Measurements from ENCODE around the gene MAP4K2. TPM values are rescaled to one million over a fixed set of nuclear protein-coding genes. Genes with fewer than 3 reads are reported as not detected.

Gene MAP4K2
- total RNA-seq, 4 donors from 2014 or later: 35.5 to 77.8 (median 37.5) TPM

GRCh38 chr11:64844330-64845128, 41.5 kb upstream of the MAP4K2 start, which contains the start of gene CDC42BPG:
CDC42BPG (minus strand) TSS chr11:64844653; CDS start chr11:64844569, 84 bp downstream.
- peak; percentile 92 to 94 for DNase-seq
- Histone ChIP-seq H3K4me3 (replicated peaks in 1 of 3) (peak within 1 kb of the TSS; percentile 24 to 69 (median 33)), H3K36me3 (no peaks in the 10 kb centered on the region), H3K27ac (peak within 1 kb of the TSS in 2 of 3 donors; percentile 13 to 61), H3K27me3 (no peaks in the 10 kb centered on the region), H3K4me1 (peaks cover 16 to 21% of the 10 kb centered on the region in 2 donors), H3K9me3 (no peaks in the 10 kb centered on the region)
- TF ChIP-seq POLR2A (IDR thresholded peaks at IDR 0.05) (peak in 1 of 2 donors; percentile 57), CTCF (IDR thresholded peaks at IDR 0.05) (peak; percentile 10 to 70 (median 48))
- intact Hi-C loops (cut with DNase I): loop anchor here (10.0 kb wide), 1 partner anchor 180 kb away; the partner anchor contains the start of gene SNX15
- 3 to 12% methylated on average over 5 to 12 of the region's 96 CpGs for WGBS, 2 donors

- Histone ChIP-seq H3K9me3 (no peaks in the 10 kb centered on the region), H3K36me3 (peaks cover under 1 to 7% of the 10 kb centered on the region in 2 donors), H3K27ac (peak overlapping the region in 1 of 3 donors; percentile 27), H3K4me3 (replicated peaks in 1 of 3) (peak overlapping the region; percentile 24 to 69 (median 33)), H3K4me1 (peaks cover 16 to 21% of the 10 kb centered on the region in 2 donors), H3K27me3 (no peaks in the 10 kb centered on the region)
- DNase-seq: no peak
- 32 to 37% methylated on average over 22 to 26 of the region's 27 CpGs for WGBS, 2 donors
- TF ChIP-seq POLR2A (IDR thresholded peaks at IDR 0.05): no peak
- TF ChIP-seq CTCF (IDR thresholded peaks at IDR 0.05): no peak
- intact Hi-C loops (cut with DNase I): loop anchor here (10.0 kb wide), 1 partner anchor 181 kb away; the partner anchor contains the start of gene SNX15
These were observed 40.8 kb upstream of the MAP4K2 start for GRCh38 chr11:64843686-64844329.

- peak overlapping the region in 1 of 3 donors; percentile 27 for H3K27ac ChIP-seq
- WGBS, 2 donors: 65 to 66% methylated on average over 9 to 10 of the region's 19 CpGs
- no peaks in the 10 kb centered on the region for H3K27me3 ChIP-seq
- TF ChIP-seq CTCF (IDR thresholded peaks at IDR 0.05) (no peak), POLR2A (IDR thresholded peaks at IDR 0.05) (no peak)
- no peaks in the 10 kb centered on the region for H3K9me3 ChIP-seq
- intact Hi-C loops (cut with DNase I): loop anchor here (10.0 kb wide), 1 partner anchor 182 kb away; the partner anchor contains the start of gene SNX15
- peak overlapping the region in 2 of 3 donors; percentile 33 to 69 for H3K4me3 ChIP-seq (replicated peaks in 1 of 3)
- peak; percentile 58 to 65 for DNase-seq
- H3K36me3 ChIP-seq: peaks cover 7 to 9% of the 10 kb centered on the region in 2 donors
- H3K4me1 ChIP-seq: peaks cover 16 to 21% of the 10 kb centered on the region in 2 donors
These were observed 40.1 kb upstream of the MAP4K2 start for GRCh38 chr11:64842851-64843685.

GRCh38 chr11:64842366-64842759, 39.3 kb upstream of the MAP4K2 start:
- peaks cover 16 to 21% of the 10 kb centered on the region in 2 donors for H3K4me1 ChIP-seq
- H3K27ac ChIP-seq: peak overlapping the region in 1 of 3 donors; percentile 27
- WGBS, 2 donors: 45 to 57% methylated on average over 5 to 6 of the region's 6 CpGs
- DNase-seq: peak; percentile 23 to 32
- no peaks in the 10 kb centered on the region for H3K9me3 ChIP-seq
- H3K4me3 ChIP-seq (replicated peaks in 1 of 3): no peak overlapping the region
- peaks cover 7 to 11% of the 10 kb centered on the region in 2 donors for H3K36me3 ChIP-seq
- intact Hi-C loops (cut with DNase I): loop anchor here (10.0 kb wide), 1 partner anchor 182 kb away; the partner anchor contains the start of gene SNX15
- TF ChIP-seq CTCF (IDR thresholded peaks at IDR 0.05): no peak
- TF ChIP-seq POLR2A (IDR thresholded peaks at IDR 0.05): no peak
- H3K27me3 ChIP-seq: no peaks in the 10 kb centered on the region
